Measurements from ENCODE around the gene DCTN4. TPM values are rescaled to one million over a fixed set of nuclear protein-coding genes. Genes with fewer than 3 reads are reported as not detected.
A peak's percentile ranks its signal among the peaks of the same experiment; 100 is the strongest.

Gene DCTN4
- total RNA-seq, 1 donor from 2014 or later = 63.9 TPM

GRCh38 chr5:150672237-150672883 lies 86.5 kb downstream of the DCTN4 start:
- H3K27ac Mint-ChIP-seq = no peak overlapping the region
- peaks cover 23% of the 10 kb centered on the region for H3K27me3 Mint-ChIP-seq
- peak; percentile 76 for DNase-seq (ENCODE audit: extremely low spot score, unreplicated experiment)
- H3K9me3 Mint-ChIP-seq = no peaks in the 10 kb centered on the region
- TF ChIP-seq CTCF (conservative IDR thresholded peaks at IDR 0.05) = no peak
- H3K4me3 Mint-ChIP-seq = peak overlapping the region; percentile 86
- peaks cover under 1% of the 10 kb centered on the region for H3K36me3 Mint-ChIP-seq
- peaks cover 26% of the 10 kb centered on the region for H3K4me1 Mint-ChIP-seq (ENCODE audit: unreplicated experiment)

GRCh38 chr5:150671509-150672236 lies 87.1 kb downstream of the DCTN4 start:
- Mint-ChIP-seq H3K27ac (no peak overlapping the region), H3K4me3 (peak overlapping the region; percentile 86), H3K36me3 (no peaks in the 10 kb centered on the region), H3K27me3 (peaks cover 23% of the 10 kb centered on the region), H3K9me3 (no peaks in the 10 kb centered on the region), H3K4me1 (ENCODE audit: unreplicated experiment) (peaks cover 26% of the 10 kb centered on the region)
- TF ChIP-seq CTCF (conservative IDR thresholded peaks at IDR 0.05) = no peak
- DNase-seq (ENCODE audit: extremely low spot score, unreplicated experiment) = no peak

GRCh38 chr5:150670948-150671310 lies 87.9 kb downstream of the DCTN4 start:
- Mint-ChIP-seq H3K4me3 (peak overlapping the region; percentile 81), H3K9me3 (no peaks in the 10 kb centered on the region), H3K36me3 (no peaks in the 10 kb centered on the region), H3K27ac (no peak overlapping the region), H3K4me1 (ENCODE audit: unreplicated experiment) (peaks cover 26% of the 10 kb centered on the region), H3K27me3 (peaks cover 23% of the 10 kb centered on the region)
- peak; percentile 8 for DNase-seq (ENCODE audit: extremely low spot score, unreplicated experiment)
- no peak for TF ChIP-seq CTCF (conservative IDR thresholded peaks at IDR 0.05)

GRCh38 chr5:150670275-150670947 lies 88.4 kb downstream of the DCTN4 start:
- H3K4me3 Mint-ChIP-seq = peak overlapping the region; percentile 81
- H3K4me1 Mint-ChIP-seq (ENCODE audit: unreplicated experiment) = peaks cover 26% of the 10 kb centered on the region
- H3K27ac Mint-ChIP-seq = no peak overlapping the region
- DNase-seq (ENCODE audit: extremely low spot score, unreplicated experiment) = peak; percentile 29
- TF ChIP-seq CTCF (conservative IDR thresholded peaks at IDR 0.05) = no peak
- H3K36me3 Mint-ChIP-seq = no peaks in the 10 kb centered on the region
- H3K27me3 Mint-ChIP-seq = peaks cover 23% of the 10 kb centered on the region
- no peaks in the 10 kb centered on the region for H3K9me3 Mint-ChIP-seq

- Mint-ChIP-seq H3K27ac (no peak overlapping the region), H3K36me3 (no peaks in the 10 kb centered on the region), H3K4me3 (no peak overlapping the region), H3K27me3 (peaks cover 26% of the 10 kb centered on the region), H3K9me3 (no peaks in the 10 kb centered on the region), H3K4me1 (ENCODE audit: unreplicated experiment) (peaks cover 28% of the 10 kb centered on the region)
- peak; percentile 62 for DNase-seq (ENCODE audit: extremely low spot score, unreplicated experiment)
- TF ChIP-seq CTCF (conservative IDR thresholded peaks at IDR 0.05) = no peak
Measured at GRCh38 chr5:150665044-150665443, 93.8 kb downstream of the DCTN4 start.

All from type B pancreatic cell (in vitro differentiated cells).